Measurements from ENCODE around the gene RSAD1.
"Not testable (repeated sequence)": the region's sequence is repeated elsewhere in the genome, so short reads cannot be mapped to it uniquely, and the experiment has no call there.

The RSAD1 gene

DNA sequence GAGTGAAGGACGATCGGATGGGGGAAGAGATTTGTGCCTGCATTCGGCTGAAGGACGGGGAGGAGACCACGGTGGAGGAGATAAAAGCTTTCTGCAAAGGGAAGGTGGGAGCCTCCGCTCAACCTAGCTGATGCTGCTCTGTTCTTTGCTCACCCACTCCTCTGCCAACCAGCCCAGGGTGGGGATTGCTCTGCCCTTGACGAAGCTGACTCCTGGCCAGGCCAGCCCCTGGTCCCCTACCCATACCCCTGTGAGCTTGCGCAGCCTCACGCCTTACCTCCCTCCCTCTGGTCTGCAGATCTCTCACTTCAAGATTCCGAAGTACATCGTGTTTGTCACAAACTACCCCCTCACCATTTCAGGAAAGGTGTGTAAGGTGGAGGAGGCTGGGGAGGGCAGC, 4.8 kb upstream of the RSAD1 start:
- DNase-seq: no peak

DNA sequence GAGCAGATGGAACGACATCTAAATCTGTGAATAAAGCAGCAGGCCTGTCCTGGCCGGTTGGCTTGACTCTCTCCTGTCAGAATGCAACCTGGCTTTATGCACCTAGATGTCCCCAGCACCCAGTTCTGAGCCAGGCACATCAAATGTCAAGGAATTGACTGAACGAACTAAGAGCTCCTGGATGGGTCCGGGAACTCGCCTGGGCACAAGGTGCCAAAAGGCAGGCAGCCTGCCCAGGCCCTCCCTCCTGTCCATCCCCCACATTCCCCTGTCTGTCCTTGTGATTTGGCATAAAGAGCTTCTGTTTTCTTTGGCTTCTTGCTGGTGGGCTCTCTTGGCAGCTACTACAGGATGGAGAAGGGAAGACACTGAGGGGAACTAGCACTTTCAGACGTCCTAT, 4.1 kb upstream of the RSAD1 start:
- no peak for DNase-seq

- DNase-seq: no peak
These were observed 3.3 kb upstream of the RSAD1 start for GRCh38 chr17:50475362-50475761.

DNA sequence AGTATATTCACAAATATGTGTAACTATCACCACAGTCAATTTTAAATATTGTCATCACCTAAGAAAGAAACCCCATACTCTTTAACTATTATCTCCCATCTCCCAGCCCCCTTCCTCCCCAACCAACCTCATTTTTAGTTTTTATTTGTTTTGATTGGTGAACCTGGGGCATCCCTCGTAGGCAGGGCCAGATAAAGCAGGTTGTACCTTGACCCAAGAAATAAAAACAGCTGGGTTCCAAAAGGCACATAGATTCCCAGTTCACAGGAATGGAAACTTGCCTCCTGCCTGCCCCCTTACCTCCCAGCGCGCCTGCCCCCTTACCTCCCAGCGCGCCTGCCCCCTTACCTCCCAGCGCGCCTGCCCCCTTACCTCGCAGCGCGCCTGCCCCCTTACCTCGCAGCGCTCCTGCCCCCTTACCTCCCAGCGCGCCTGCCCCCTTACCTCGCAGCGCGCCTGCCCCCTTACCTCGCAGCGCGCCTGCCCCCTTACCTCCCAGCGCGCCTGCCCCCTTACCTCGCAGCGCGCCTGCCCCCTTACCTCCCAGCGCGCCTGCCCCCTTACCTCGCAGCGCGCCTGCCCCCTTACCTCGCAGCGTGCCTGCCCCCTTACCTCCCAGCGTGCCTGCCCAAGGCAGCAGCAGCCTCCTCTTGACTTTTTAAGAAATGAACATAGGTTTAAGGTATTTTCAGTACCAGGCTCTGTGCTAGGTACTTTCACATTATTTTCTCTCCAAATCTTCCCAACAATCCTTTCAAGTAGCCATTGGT, 2.7 kb upstream of the RSAD1 start:
- not testable (repeated sequence) for DNase-seq

- DNase-seq: no peak
These were observed 1.9 kb upstream of the RSAD1 start for GRCh38 chr17:50476545-50477315.

- no peak for DNase-seq
These were observed 684 bp upstream of the RSAD1 start for GRCh38 chr17:50477976-50478375.

DNA sequence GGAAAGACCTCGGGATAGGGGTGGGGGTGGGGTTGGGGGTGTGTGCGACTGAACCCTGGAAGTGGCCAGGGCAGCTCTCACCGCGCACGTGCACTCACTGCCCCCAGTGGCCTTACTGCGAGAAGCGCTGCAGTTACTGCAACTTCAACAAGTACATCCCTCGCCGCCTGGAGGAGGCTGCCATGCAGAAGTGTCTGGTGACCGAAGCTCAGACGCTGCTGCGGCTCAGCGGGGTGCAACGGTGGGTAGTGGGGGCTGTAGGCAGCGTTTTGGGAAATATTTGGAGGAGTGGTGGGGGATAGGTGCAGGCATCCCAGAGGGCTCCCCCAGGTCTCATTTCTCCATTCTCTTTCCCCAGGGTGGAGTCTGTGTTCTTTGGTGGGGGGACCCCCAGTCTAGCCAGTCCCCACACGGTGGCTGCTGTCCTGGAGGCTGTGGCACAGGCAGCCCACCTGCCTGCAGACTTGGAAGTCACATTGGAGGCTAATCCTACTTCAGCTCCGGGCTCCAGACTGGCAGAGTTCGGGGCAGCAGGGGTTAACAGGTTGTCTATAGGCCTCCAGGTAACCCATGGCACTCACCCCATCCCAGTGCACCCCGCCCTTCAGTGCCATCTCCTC, 972 bp downstream of the RSAD1 start:
- DNase-seq: peak; percentile 73

- DNase-seq: no peak
These were observed 1.6 kb downstream of the RSAD1 start for GRCh38 chr17:50480142-50480764.

DNA sequence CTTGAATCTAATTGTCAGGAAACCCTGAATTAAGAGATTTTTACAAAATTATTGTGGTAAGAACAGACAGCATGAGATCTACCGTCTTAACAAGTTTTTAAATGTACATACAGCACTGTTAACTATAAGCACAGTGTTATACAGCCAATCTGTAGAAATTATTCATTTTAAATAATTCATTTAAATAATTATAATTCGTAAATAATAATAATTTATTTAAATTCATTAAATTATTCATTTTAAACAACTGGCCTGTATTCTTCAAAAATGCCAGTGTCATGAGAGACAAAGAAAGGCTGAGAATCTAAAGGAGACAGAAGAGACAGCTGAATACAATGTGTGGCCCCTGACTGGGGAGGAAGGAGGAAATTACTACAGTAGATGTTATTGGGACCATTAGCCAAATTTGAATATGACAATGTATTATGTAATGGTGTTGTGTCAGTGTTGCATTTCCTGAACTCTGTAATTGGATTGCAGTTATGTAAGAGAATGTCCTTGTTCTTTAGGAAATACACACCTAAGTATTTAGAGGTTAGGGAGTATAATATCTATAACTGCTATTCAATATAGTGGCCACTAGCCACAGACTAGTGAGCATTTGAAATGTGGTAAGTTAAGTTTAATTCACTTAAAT, 2.3 kb downstream of the RSAD1 start:
- DNase-seq: no peak

- DNase-seq: no peak
These were observed 3.0 kb downstream of the RSAD1 start for GRCh38 chr17:50481648-50482047.

GRCh38 chr17:50482110-50482509, 3.5 kb downstream of the RSAD1 start:
- DNase-seq: no peak

- peak; percentile 77 for DNase-seq
These were observed 3.9 kb downstream of the RSAD1 start for GRCh38 chr17:50482516-50482915.

DNA sequence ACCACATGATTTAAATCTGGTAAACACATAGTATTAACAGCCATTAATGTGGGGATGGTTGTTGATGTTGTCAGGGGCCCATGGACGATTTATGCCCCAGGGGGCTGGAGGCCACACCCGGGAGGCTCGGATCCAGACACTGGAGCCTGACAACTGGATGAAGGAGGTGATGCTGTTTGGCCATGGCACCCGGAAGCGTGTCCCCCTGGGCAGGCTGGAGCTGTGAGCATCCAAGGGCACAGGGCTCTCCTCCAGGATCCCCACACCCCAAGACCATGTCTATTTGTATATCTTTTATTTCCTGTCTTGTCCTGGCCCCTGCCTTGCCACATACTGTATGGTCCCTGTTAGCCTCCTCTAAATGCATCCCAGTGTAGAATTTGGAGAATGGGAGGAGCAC, 4.6 kb downstream of the RSAD1 start:
- no peak for DNase-seq

DNA sequence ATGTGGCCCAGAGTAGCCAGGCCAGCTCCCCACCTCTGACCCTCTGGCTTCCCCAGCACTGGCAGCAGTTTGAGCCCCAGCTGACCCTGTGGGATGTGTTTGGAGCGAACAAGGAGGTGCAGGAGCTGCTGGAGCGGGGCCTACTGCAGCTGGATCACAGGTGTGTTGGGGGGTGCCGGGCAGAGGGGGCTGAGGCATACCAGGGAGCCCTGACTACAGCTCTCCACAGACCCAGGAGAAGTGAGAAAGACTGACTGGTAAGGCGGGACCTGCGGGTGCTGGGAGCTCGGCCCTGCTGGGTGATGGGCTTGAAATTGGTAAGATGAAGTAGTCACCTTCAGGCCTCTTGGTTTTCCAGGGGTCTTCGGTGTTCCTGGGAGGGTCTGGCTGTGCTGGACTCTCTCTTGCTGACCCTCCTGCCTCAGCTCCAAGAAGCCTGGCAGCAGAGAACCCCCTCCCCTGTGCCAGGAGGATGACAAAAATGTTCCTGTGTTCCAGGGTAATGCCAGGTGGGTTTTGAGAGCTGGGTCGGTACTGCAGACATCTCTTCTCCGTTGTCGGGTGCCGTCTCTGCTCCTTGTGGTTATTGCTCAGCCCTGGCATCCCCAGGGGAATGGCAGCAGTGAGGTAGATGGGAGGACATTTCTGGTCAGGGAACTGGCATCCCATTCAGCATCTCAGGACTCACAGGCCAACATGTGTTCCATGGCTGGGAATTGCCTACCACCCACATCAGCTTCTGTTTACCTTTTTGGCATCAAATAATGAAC, 5.9 kb downstream of the RSAD1 start:
- DNase-seq: no peak

DNA sequence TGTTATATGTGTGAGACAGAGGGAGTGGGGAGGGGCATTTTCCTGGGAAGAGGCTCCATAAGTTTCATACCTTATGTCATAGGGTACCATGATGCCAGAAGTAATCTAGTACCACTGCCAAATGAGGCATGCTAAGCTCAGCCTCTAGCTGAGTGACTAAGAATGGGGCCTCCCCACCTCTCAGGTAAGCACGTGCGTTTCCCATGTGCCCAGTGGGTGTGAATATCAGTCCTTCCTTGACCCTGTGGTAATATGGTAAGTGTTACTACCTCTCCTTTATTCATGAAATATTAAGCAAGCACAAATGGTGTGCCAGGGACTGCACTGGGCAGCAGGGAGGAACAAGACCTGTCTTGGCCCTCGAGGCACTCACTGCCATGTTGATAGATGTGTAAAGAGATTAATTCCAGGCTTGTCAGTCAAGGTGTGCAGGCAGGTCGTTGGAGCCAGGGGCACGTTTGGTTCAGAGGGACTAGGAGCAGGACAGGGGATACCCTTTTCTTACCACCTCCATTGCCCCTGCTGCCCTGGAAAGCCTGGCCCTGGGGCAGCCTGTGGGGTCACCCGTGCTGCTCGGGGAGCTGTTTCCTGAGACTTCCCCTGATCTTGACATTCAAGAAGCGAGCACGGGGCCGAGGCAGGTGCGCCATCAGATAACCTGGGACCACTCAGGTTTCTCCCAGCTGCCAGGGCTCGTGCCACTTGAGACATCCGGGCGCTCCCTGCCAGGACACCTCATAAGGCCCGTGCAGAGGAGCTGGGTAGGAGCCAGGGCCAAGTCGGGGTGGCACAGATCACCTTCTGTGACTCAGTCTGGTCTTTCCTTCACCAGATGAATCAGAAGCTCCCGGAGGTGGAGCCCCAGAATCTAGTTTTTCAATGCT, 8.8 kb downstream of the RSAD1 start:
- DNase-seq: no peak

DNA sequence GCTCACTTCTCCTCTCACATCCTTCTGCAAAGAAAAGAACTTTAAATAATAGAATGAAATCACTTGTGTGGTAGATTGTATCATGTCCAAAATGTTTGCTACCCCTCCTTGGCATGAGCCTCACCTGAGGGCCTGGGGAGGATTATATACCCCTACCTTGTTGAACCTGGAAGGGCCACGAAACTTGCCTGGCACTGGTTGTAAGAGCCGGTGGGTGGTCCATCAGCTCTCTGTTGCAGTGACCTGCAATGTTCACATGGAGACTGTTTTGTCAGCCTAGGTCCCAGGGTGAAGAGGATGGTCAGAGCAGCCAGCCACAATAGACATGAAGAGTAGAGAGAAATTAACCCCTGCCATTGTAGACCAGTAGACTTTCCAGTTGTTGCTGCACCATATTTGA, 10.2 kb downstream of the RSAD1 start:
- no peak for DNase-seq

- DNase-seq: no peak
These were observed 12.8 kb downstream of the RSAD1 start for GRCh38 chr17:50491505-50491904.

- no peak for DNase-seq
These were observed 13.6 kb downstream of the RSAD1 start for GRCh38 chr17:50492214-50492613.

GRCh38 chr17:50493744-50494143, 15.1 kb downstream of the RSAD1 start:
- DNase-seq: no peak

- DNase-seq: no peak
These were observed 16.7 kb downstream of the RSAD1 start for GRCh38 chr17:50495217-50495823.

- no peak for DNase-seq
These were observed 17.3 kb downstream of the RSAD1 start for GRCh38 chr17:50495918-50496317.
